Transverse colon (tissue), 3 donors: Measurements from ENCODE around the gene ZNF683.

ENCODE experiments used
- CTCF ChIP-seq, 5 experiments: fragments of 200-600 bp in 3 of 5; fragments of 450-650 bp in 2 of 5; sonication (generic) in 3 of 5; IDR thresholded peaks; 1 replicate in 2 of 5; 2 replicates in 3 of 5; pipeline ENCODE4 v1.5.1; 2016 to 2017; ENCODE audit warnings: antibody characterized with exemption in 5 of 5, inconsistent platforms in 3 of 5, mild to moderate bottlenecking in 2 of 5, moderate library complexity in 1 of 5
- POLR2A ChIP-seq: fragments of 450-650 bp; IDR thresholded peaks from one replicate; pipeline ENCODE4 v1.6.1; 2016; ENCODE audit warnings: antibody characterized with exemption, mild to moderate bottlenecking, moderate library complexity

- TF ChIP-seq CTCF (IDR thresholded peaks at IDR 0.05): no peak
- no peak for TF ChIP-seq POLR2A
Measured at GRCh38 chr1:26336477-26337205, 35.9 kb downstream of the ZNF683 start.
